ENCODE results near the gene SUMO4.

The SUMO4 gene

DNA sequence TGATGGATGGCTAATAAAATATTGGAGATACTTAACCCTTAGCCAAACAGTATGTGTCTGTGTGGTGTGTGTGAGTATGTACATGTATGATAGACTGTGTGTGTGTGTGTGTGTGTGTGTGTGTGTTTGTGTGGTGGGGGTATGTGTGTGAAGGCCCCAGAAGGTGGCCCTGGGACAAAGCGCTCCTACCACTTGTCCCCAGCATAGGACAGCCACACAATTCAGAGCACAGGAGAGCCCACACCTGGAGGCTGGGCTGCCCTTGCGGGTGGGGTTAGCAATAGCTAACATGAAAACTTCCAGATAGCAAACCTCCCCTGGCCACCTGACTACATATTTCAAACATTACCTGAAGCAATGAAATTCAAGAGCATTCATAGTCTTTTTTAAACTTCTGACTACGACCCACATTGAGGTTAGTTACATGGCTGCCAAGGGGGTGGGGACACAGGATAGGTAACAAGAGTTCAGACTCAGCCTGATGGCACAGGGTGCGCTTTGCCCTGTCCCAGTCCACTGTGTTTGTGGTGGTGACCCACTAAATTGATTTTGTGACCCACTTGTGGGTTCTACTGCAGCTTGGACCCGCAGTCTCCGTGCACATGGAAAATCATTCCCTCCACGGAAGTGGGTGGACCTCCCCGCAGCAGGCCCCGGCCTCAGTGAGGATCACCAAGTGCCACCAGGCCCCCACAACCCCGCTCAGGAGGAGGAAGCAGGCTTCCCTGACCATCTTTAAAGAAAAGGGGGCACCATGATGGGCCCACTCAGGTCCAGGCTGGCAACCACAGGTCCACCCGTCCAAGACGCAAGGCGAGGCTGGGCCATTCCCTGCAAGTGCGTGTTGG lies 50.0 kb downstream of the SUMO4 start:
- no peak for FAIRE-seq
- no peak for DNase-seq (ENCODE audit: insufficient read length, low spot score)
